ENCODE measurements around the gene GLRA2. TPM values are rescaled to one million over a fixed set of nuclear protein-coding genes. Genes with fewer than 3 reads are reported as not detected.

GLRA2 gene
- total RNA-seq, 4 donors from 2014 or later: not detected

- TF ChIP-seq POLR2A (IDR thresholded peaks at IDR 0.05) (no peak), CTCF (IDR thresholded peaks at IDR 0.05) (no peak), POLR2AphosphoS5 (IDR thresholded peaks at IDR 0.05) (no peak), EP300 (IDR thresholded peaks at IDR 0.05) (no peak)
- no peaks in the 10 kb centered on the region for H3K9me3 ChIP-seq
- no peak for DNase-seq (ENCODE audit: low spot score in 2 of 2)
- no peaks in the 10 kb centered on the region for H3K4me1 ChIP-seq
- H3K36me3 ChIP-seq: no peaks in the 10 kb centered on the region
- H3K27me3 ChIP-seq: no peaks in the 10 kb centered on the region
- H3K27ac ChIP-seq: no peak overlapping the region
- 80% methylated on average over 2 of the region's 2 CpGs for WGBS
- H3K4me3 ChIP-seq: no peak overlapping the region
These were observed 189.1 kb downstream of the GLRA2 start for GRCh38 chrX:14718403-14718802.

GRCh38 chrX:14729058-14729457 is 199.7 kb downstream of the GLRA2 start:
- no peaks in the 10 kb centered on the region for H3K36me3 ChIP-seq
- H3K27me3 ChIP-seq: no peaks in the 10 kb centered on the region
- no peaks in the 10 kb centered on the region for H3K4me1 ChIP-seq
- WGBS: 58% methylated on average over 1 of the region's 1 CpG
- H3K27ac ChIP-seq: no peak overlapping the region
- no peak overlapping the region for H3K4me3 ChIP-seq
- H3K9me3 ChIP-seq: no peaks in the 10 kb centered on the region
- TF ChIP-seq POLR2AphosphoS5 (IDR thresholded peaks at IDR 0.05): no peak
- no peak for TF ChIP-seq CTCF (IDR thresholded peaks at IDR 0.05)
- no peak for TF ChIP-seq POLR2A (IDR thresholded peaks at IDR 0.05)
- no peak for TF ChIP-seq EP300 (IDR thresholded peaks at IDR 0.05)
- DNase-seq (ENCODE audit: low spot score in 2 of 2): no peak

- no peaks in the 10 kb centered on the region for H3K9me3 ChIP-seq
- no peaks in the 10 kb centered on the region for H3K4me1 ChIP-seq
- WGBS: 71% methylated on average over 4 of the region's 4 CpGs
- no peaks in the 10 kb centered on the region for H3K27me3 ChIP-seq
- H3K4me3 ChIP-seq: no peak overlapping the region
- H3K27ac ChIP-seq: no peak overlapping the region
- no peaks in the 10 kb centered on the region for H3K36me3 ChIP-seq
- TF ChIP-seq POLR2A (IDR thresholded peaks at IDR 0.05) (no peak), CTCF (IDR thresholded peaks at IDR 0.05) (no peak), EP300 (IDR thresholded peaks at IDR 0.05) (no peak), POLR2AphosphoS5 (IDR thresholded peaks at IDR 0.05) (no peak)
- DNase-seq (ENCODE audit: low spot score in 2 of 2): no peak
These were observed 209.3 kb downstream of the GLRA2 start for GRCh38 chrX:14738643-14739042.

- Histone ChIP-seq H3K4me3 (no peak overlapping the region), H3K27me3 (no peaks in the 10 kb centered on the region), H3K4me1 (no peaks in the 10 kb centered on the region), H3K36me3 (no peaks in the 10 kb centered on the region), H3K9me3 (no peaks in the 10 kb centered on the region), H3K27ac (no peak overlapping the region)
- no peak for DNase-seq (ENCODE audit: low spot score in 2 of 2)
- 55% methylated on average over 4 of the region's 4 CpGs for WGBS
- TF ChIP-seq POLR2A (IDR thresholded peaks at IDR 0.05): no peak
- TF ChIP-seq EP300 (IDR thresholded peaks at IDR 0.05): no peak
- TF ChIP-seq POLR2AphosphoS5 (IDR thresholded peaks at IDR 0.05): no peak
- no peak for TF ChIP-seq CTCF (IDR thresholded peaks at IDR 0.05)
These were observed 224.1 kb downstream of the GLRA2 start for GRCh38 chrX:14753441-14753840.

GRCh38 chrX:14758029-14758491 is 228.7 kb downstream of the GLRA2 start:
- no peak overlapping the region for H3K4me3 ChIP-seq
- no peaks in the 10 kb centered on the region for H3K9me3 ChIP-seq
- H3K27ac ChIP-seq: no peak overlapping the region
- TF ChIP-seq POLR2AphosphoS5 (IDR thresholded peaks at IDR 0.05): no peak
- no peak for TF ChIP-seq CTCF (IDR thresholded peaks at IDR 0.05)
- TF ChIP-seq EP300 (IDR thresholded peaks at IDR 0.05): no peak
- no peak for DNase-seq (ENCODE audit: low spot score in 2 of 2)
- no peaks in the 10 kb centered on the region for H3K27me3 ChIP-seq
- H3K36me3 ChIP-seq: no peaks in the 10 kb centered on the region
- 80% methylated on average over 6 of the region's 6 CpGs for WGBS
- H3K4me1 ChIP-seq: no peaks in the 10 kb centered on the region

Data from suprapubic skin (tissue), 4 donors.